ENCODE results near the gene B3GNT5. TPM values are rescaled to one million over a fixed set of nuclear protein-coding genes. Genes with fewer than 3 reads are reported as not detected.

Gene B3GNT5
- total and polyA plus RNA-seq, 2 of the 8 experiments (the other 6 are each of a cell fraction or from before 2014, with no cell fraction given) = 2.4 to 9.7 TPM

GRCh38 chr3:183264268-183264667, 11.2 kb downstream of the B3GNT5 start (continued):
- TF ChIP-seq RXRA (IDR thresholded peaks at IDR 0.05; ENCODE audit: insufficient read depth, low read depth, low read length) (no peak), ATF3 (IDR thresholded peaks at IDR 0.05; ENCODE audit: insufficient read depth, low read depth, low read length) (no peak)

All from H1 (cell line).